K562 (cell line): ENCODE measurements around the gene RPS19. TPM values are rescaled to one million over a fixed set of nuclear protein-coding genes. Genes with fewer than 3 reads are reported as not detected.

Experiments
- CBX8 ChIP-seq: fragments of 200-600 bp; sonication (generic); IDR thresholded peaks from 2 replicates; pipeline ENCODE4 v1.6.1; 2012; ENCODE audit warnings: borderline replicate concordance, mixed run types, low read depth, mild to moderate bottlenecking, moderate library complexity, mixed read lengths, low read length, control low read depth, inconsistent platforms; ENCODE audit not compliant: poor library complexity, severe bottlenecking; ENCODE audit errors: extremely low read depth
- CREB3 ChIP-seq: fragments of 450-650 bp; conservative IDR thresholded peaks from 2 replicates; pipeline ENCODE4 v1.6.1; 2016; ENCODE audit warnings: missing genetic modification characterization, low read depth, mild to moderate bottlenecking, missing compliant biosample characterization, moderate library complexity
- ESRRB ChIP-seq: fragments of 250-450 bp; sonication (Bioruptor Pico); IDR thresholded peaks from 2 replicates; pipeline ENCODE4 v1.5.0; 2020; ENCODE audit warnings: mild to moderate bottlenecking, moderate library complexity, borderline replicate concordance
- HMGXB4 ChIP-seq: sonication (generic); formaldehyde crosslinking; IDR thresholded peaks from 2 replicates; pipeline ENCODE4 v1.8.1; 2023; ENCODE audit warnings: mild to moderate bottlenecking, missing genetic modification reagents
- JUNB ChIP-seq: fragments of 450-650 bp; formaldehyde crosslinking; conservative IDR thresholded peaks from 2 replicates; pipeline ENCODE4 v1.4.0; 2020; ENCODE audit warnings: mild to moderate bottlenecking
- MEIS2 ChIP-seq: fragments of 450-650 bp; IDR thresholded peaks from 2 replicates; pipeline ENCODE4 v1.6.1; 2014; ENCODE audit warnings: mild to moderate bottlenecking; ENCODE audit not compliant: partially characterized antibody
- MIER1 ChIP-seq: fragments of 450-650 bp; IDR thresholded peaks from 2 replicates; pipeline ENCODE4 v1.6.1; 2016; ENCODE audit warnings: antibody characterized with exemption, mild to moderate bottlenecking, low read depth
- NBN ChIP-seq: fragments of 450-650 bp; IDR thresholded peaks from 2 replicates; pipeline ENCODE4 v1.6.1; 2016; ENCODE audit warnings: low read depth, mild to moderate bottlenecking
- NCOA1 ChIP-seq: fragments of 450-650 bp; IDR thresholded peaks from 2 replicates; pipeline ENCODE4 v1.6.1; 2016; ENCODE audit warnings: low read depth
- NCOR1 ChIP-seq: fragments of 450-650 bp; IDR thresholded peaks from 2 replicates; pipeline ENCODE4 v1.6.1; 2016; ENCODE audit warnings: mild to moderate bottlenecking, moderate library complexity
- NFE2 ChIP-seq: IDR thresholded peaks from 2 replicates; pipeline ENCODE4 v1.6.1; 2014; ENCODE audit warnings: antibody characterized with exemption, low read depth
- RBM39 ChIP-seq: fragments of 200-400 bp; formaldehyde crosslinking; optimal IDR thresholded peaks from 2 replicates; pipeline ENCODE3; 2018; ENCODE audit warnings: low read depth, low read length
- RFX1 ChIP-seq: fragments of 450-650 bp; IDR thresholded peaks from 2 replicates; pipeline ENCODE4 v1.6.1; 2016; ENCODE audit warnings: mild to moderate bottlenecking, moderate library complexity
- SMARCA4 ChIP-seq: fragments of 450-650 bp; IDR thresholded peaks from 2 replicates; pipeline ENCODE4 v1.6.1; 2016
- TBL1XR1 ChIP-seq, 2 experiments: IDR thresholded peaks; 2 replicates each; pipeline ENCODE4 v1.6.1; 2012; ENCODE audit warnings: improper control_type of control experiment in 2 of 2, low read length in 2 of 2, mild to moderate bottlenecking in 1 of 2
- TEAD4 ChIP-seq, 2 experiments: sonication (generic) in 1 of 2; formaldehyde crosslinking in 1 of 2; IDR thresholded peaks; 2 replicates each; pipeline versions ENCODE4 v1.6.1 to v1.8.0; 2012 to 2022; ENCODE audit warnings: borderline replicate concordance in 1 of 2, inconsistent platforms in 1 of 2, low read length in 1 of 2, mild to moderate bottlenecking in 1 of 2, missing genetic modification reagents in 1 of 2
- THAP12 ChIP-seq: fragments of 250-450 bp; sonication (Bioruptor Pico); IDR thresholded peaks from 2 replicates; pipeline ENCODE4 v1.9.0; 2021; ENCODE audit warnings: mild to moderate bottlenecking, inconsistent platforms
- THRAP3 ChIP-seq: fragments of 450-650 bp; IDR thresholded peaks from 2 replicates; pipeline ENCODE4 v1.6.1; 2016; ENCODE audit warnings: mild to moderate bottlenecking, inconsistent platforms, borderline replicate concordance
- ZNF140 ChIP-seq: fragments of 250-450 bp; sonication (Bioruptor Pico); IDR thresholded peaks from 2 replicates; pipeline ENCODE4 v1.8.0; 2021; ENCODE audit warnings: moderate library complexity, mild to moderate bottlenecking, inconsistent platforms
- ZNF24 ChIP-seq: fragments of 450-650 bp; IDR thresholded peaks from 2 replicates; pipeline ENCODE4 v1.6.1; 2016
- ZNF740 ChIP-seq, 3 experiments: fragments of 200-800 bp in 1 of 3; sonication (Bioruptor generic) in 1 of 3; sonication (generic) in 1 of 3; formaldehyde crosslinking in 1 of 3; IDR thresholded peaks; 2 replicates each; pipeline versions ENCODE4 v1.6.1 to v1.8.0; 2016 to 2022; ENCODE audit warnings: mild to moderate bottlenecking in 2 of 3, missing compliant biosample characterization in 2 of 3, missing genetic modification characterization in 2 of 3, missing genetic modification reagents in 1 of 3
- polyA plus RNA-seq, 8 experiments: library from polyadenylated mRNA; depleted of rRNA in 4 of 8; stranded (reverse) in 5 of 8; unstranded in 3 of 8; fragments of >200 nt; fragmentation: Nextera tagmentation in 2 of 8; fragmentation: Illumina TruSeq in 1 of 8; extraction: Ambion mirVana in 2 of 8; extraction: Trizol in 1 of 8; gene quantifications; 2 replicates each; pipeline versions ENCODE4 v1.2.1 to v1.2.3, GENCODE V29; 2011 to 2014; ENCODE audit warnings: inconsistent platforms in 1 of 8, missing spikeins in 1 of 8
- total RNA-seq, 7 experiments: library from RNA; depleted of rRNA in 6 of 7; stranded (reverse); fragments of >200 nt in 6 of 7; fragmentation: Illumina TruSeq in 2 of 7; extraction: Trizol in 2 of 7; gene quantifications; 2 replicates each; pipeline versions ENCODE4 v1.2.1 to v1.2.3, GENCODE V29; 2011 to 2021; ENCODE audit warnings: low replicate concordance in 1 of 7

RPS19 gene
- total and polyA plus RNA-seq, 9 of the 15 experiments (the other 6 are each of a cell fraction or from before 2014, with no cell fraction given): 1,964 to 3,408 (median 2,747) TPM

- TF ChIP-seq THAP12 (peak; percentile 70; the same call in 1 of the 2 replicates), RBM39 (no peak), SMARCA4 (no peak), CBX8 (no peak), RFX1 (no peak), JUNB (CRISPR knock-in tag) (no peak), CREB3 (tag) (no peak), ZNF740 (CRISPR knock-in tag; IDR thresholded peaks at IDR 0.05) (no peak), ZNF740 (tag; IDR thresholded peaks at IDR 0.05) (no peak; a peak in 1 of 4 replicates), ZNF140 (CRISPR knock-in tag) (no peak), NBN (peak; percentile 95), HMGXB4 (CRISPR knock-in tag) (no peak), TBL1XR1 (IDR thresholded peaks at IDR 0.05; ENCODE audit: low read length in 2 of 2) (peak in 1 of 2 experiments; percentile 56; a peak in 1 of 4 replicates), ESRRB (CRISPR knock-in tag) (no peak), MEIS2 (peak; percentile 54), NFE2 (no peak; the same call in 1 of the 2 replicates), TEAD4 (IDR thresholded peaks at IDR 0.05; ENCODE audit: low read length) (peak; percentile 13), TEAD4 (CRISPR knock-in tag; IDR thresholded peaks at IDR 0.05; ENCODE audit: borderline replicate concordance) (no peak), THRAP3 (no peak), MIER1 (no peak), NCOA1 (peak; percentile 75), NCOR1 (peak; percentile 47), ZNF24 (peak; percentile 29; the same call in 1 of the 2 replicates)
Observed at GRCh38 chr19:41859618-41860418, at the start of gene RPS19 (continued).
